ENCODE results near the gene SEPTIN14.
"Not testable (repeated sequence)": the region's sequence is repeated elsewhere in the genome, so short reads cannot be mapped to it uniquely, and the experiment has no call there.

The SEPTIN14 gene

DNA sequence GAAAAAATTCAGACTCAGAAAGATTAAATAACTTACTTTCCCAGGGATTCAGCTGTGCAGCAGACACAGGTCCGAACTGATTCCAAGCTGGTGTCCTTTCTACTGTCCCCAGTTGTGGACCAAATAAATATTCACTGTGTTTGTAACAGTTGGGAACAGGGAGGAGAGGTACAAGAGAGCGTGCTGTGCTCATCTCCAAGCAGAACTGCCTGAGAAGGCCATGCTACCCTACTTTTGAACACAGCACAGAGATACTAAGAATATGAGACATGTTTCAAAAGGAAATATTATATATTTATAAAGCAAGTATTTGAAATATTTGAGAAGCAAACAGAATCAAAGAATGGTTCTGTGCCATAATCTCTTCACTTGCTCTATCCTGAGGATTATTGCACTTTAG lies at the start of gene SEPTIN14:
SEPTIN14 (minus strand) TSS at position 101 of the 400 bp plus-strand sequence. CDS start 756 bp downstream, outside the sequence.
- DNase-seq (ENCODE audit: low read depth in 3 of 3, low spot score in 1 of 3), result not testable (repeated sequence)

DNA sequence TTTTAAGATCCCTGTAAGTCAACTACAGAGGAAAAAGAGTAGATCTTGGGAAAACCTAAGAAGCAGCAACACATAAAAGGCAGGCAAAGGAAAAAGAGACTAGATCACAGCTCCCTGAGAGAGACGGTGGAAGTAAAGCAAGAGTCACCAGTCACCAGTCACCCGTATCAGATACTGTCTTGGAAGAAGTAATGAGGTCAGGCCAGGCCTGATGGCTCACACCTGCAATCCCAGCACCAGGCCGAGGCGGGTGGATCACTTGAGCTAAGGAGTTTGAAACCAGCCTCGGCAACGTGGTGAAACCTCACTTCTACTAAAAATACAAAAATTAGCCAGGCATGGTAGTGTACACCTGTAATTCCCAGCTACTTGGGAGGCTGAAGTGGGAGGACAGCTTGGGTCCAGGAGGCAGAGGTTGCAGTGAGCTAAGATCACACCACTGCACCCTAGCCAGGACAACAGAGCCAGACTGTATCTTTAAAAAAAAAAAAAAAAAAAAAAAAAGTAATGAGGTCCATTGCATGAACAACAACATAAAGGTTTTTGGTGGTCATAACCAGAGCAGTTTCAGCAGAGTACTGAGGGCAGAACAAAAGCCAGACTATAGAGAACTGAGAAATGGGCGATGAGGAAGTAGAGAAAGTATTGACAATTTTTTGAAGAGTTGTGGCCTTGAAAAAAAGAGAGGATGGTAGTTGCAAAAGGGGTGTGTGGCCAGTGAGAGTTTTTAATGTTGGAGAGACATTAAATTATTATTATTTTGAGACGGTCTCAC lies 41.6 kb upstream of the SEPTIN14 start:
- DNase-seq (ENCODE audit: low read depth in 3 of 3, low spot score in 1 of 3), result no peak

DNA sequence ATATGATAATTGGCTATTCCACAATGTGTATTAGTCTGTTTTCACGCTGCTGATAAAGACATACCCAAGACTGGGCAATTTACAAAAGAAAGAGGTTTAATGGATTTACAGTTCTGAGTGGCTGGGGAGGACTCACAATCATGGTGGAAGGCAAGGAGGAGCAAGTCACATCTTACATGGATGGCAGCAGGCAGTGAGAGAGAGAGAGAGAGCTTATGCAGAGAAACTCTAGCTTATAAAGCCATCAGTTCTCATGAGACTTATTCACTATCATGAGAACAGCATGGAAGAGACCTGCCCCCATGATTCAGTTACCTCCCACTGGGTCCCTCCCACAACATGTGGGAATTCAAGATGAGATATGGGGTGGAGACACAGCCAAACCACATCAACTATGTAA lies 38.5 kb upstream of the SEPTIN14 start:
- not testable (repeated sequence) for DNase-seq (ENCODE audit: low read depth in 3 of 3, low spot score in 1 of 3)

GRCh38 chr7:55898287-55898686 lies 35.7 kb upstream of the SEPTIN14 start:
- DNase-seq (ENCODE audit: low read depth in 3 of 3, low spot score in 1 of 3), result no peak

DNA sequence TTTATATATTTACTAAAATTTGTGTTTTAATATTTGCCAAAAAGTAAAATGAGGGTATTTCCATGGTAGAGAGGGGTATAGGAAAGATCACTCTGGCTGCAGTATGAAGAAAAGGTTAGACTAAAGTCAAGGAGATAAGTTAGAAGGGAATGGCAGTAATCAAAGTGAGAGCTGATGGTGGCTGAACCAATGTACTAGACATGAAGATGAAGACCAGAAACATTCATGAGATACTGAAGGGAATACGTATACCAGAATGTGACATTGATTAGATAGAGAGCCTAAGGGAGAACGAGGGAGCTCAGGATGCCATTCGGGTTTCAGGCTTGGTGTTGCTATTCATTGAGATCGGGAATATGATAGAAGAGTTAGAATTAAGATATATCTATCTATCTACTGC lies 32.5 kb upstream of the SEPTIN14 start:
- DNase-seq (ENCODE audit: low read depth in 3 of 3, low spot score in 1 of 3), result no peak

GRCh38 chr7:55893940-55894339 lies 31.4 kb upstream of the SEPTIN14 start:
- DNase-seq (ENCODE audit: low read depth in 3 of 3, low spot score in 1 of 3), result no peak

- DNase-seq (ENCODE audit: low read depth in 3 of 3, low spot score in 1 of 3), result not testable (repeated sequence)
Measured at GRCh38 chr7:55888378-55888777, 25.8 kb upstream of the SEPTIN14 start.

DNA sequence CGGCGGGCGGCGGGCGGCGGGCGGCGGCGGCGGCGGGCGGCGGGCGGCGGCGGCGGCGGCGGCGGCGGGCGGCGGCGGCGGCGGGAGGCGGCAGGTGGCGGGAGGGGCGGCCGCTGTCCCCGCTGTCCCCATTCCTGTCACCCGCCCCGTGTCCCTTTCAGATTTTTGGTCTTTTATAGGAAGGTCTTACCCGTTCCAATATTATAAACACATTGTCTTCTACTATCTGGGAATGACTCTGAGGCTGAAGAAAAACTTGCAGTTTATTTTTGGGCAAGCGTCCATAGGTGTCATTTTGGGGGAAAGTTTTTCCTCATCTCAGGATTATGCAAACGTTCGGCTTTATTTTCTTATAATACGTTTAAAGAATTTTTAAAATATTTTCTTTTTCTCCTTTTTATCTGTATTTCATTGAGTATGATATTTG lies 25.3 kb upstream of the SEPTIN14 start:
- DNase-seq (ENCODE audit: low read depth in 3 of 3, low spot score in 1 of 3), result no peak

DNA sequence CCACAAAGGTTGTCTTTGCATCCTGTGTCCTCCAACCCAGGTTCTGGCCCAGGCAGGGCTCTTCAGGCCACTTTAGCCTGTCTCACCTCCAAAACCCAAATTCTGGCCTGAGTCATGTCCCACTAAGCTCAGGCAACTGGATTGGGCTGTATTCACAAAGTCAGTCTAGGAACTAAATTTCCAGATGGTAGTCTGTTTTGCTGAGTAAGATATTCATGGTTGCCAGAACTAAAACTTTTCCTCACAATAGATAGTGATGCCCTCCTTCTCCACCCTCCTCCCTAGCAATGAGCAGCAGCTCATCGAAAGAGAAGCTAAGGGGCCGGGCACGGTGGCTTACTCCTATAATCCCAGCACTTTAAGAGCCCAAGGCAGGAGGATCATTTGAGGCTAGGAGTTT lies 21.8 kb upstream of the SEPTIN14 start:
- no peak for DNase-seq (ENCODE audit: low read depth in 3 of 3, low spot score in 1 of 3)

- no peak for DNase-seq (ENCODE audit: low read depth in 3 of 3, low spot score in 1 of 3)
Measured at GRCh38 chr7:55878691-55879090, 16.1 kb upstream of the SEPTIN14 start.

- DNase-seq (ENCODE audit: low read depth in 3 of 3, low spot score in 1 of 3), result no peak
Measured at GRCh38 chr7:55877308-55877707, 14.8 kb upstream of the SEPTIN14 start.

- DNase-seq (ENCODE audit: low read depth in 3 of 3, low spot score in 1 of 3), result no peak
Measured at GRCh38 chr7:55873765-55874164, 11.2 kb upstream of the SEPTIN14 start.

DNA sequence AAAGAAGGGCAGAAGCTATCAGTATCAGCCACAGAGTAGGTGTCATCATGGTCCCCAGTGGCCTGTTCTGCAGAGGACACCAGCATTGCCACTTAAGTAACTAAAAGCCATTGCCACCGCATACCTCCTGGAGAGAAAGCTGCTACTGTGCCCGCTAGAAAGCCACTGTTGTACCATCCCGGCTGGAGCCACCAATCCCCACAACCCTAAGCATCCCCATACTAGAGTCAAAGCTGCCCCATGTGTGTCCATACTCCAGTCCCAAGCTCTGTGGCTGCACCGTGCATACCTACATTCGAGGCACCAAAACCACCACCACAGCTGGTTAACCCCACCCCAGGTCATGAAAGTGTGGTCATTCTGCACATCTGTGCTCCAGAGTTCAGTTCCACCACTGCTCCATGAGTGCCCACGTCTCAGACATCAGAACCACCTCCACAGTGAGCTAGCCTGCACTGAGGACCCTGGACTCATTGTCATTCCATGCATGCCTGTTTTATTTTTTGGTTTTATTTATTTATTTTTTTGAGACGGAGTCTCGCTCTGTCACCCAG lies 9.5 kb upstream of the SEPTIN14 start:
- no peak for DNase-seq (ENCODE audit: low read depth in 3 of 3, low spot score in 1 of 3)

DNA sequence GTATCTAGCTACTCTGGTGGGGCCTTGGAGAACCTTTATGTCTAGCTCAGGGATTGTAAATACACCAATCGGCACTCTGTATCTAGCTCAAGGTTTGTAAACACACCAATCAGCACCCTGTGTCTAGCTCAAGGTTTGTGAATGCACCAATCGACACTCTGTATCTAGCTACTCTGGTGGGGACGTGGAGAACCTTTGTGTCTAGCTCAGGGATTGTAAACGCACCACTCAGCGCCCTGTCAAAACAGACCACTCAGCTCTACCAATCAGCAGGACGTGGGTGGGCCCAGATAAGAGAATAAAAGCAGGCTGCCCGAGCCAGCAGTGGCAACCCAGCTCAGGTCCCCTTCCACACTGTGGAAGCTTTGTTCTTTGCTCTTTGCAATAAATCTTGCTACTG lies 6.4 kb upstream of the SEPTIN14 start:
- DNase-seq (ENCODE audit: low read depth in 3 of 3, low spot score in 1 of 3), result not testable (repeated sequence)

DNA sequence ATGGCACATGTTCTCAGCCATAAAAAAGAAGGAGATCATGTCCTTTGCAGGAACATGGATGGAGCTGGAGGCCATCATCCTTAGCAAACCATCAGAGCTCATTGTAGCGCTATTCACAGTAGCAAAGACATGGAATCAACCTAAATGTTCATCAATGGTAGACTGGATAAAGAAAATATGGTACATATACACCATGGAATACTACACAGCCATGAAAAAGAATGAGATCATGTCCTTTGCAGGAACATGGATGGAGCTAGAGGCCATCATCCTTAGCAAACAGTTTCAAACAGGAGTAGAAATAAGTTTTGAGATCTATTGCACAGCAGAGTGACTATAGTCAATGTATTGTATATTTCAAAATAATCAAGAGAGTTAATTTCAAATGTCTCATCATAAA lies 17.4 kb downstream of the SEPTIN14 start:
- not testable (repeated sequence) for DNase-seq (ENCODE audit: low read depth in 3 of 3, low spot score in 1 of 3)

DNA sequence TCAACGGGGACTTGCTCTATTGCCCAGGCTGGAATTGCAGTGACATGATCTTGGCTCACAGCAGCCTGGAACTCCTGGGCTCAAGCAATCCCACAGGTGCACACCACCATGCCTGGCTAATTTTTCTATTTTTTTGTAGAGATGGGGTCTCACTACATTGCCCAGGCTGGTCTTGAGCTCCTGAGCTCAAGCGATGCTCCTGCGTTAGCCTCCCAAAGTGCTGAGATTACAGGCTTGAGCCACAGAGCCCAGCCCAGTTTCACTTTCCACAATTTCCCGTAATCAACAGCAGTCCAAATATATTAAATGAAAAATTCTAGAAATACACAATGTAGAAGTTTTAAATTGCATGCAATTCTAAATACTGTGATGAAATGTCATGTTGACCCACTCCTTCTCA lies 24.0 kb downstream of the SEPTIN14 start:
- no peak for DNase-seq (ENCODE audit: low read depth in 3 of 3, low spot score in 1 of 3)

DNA sequence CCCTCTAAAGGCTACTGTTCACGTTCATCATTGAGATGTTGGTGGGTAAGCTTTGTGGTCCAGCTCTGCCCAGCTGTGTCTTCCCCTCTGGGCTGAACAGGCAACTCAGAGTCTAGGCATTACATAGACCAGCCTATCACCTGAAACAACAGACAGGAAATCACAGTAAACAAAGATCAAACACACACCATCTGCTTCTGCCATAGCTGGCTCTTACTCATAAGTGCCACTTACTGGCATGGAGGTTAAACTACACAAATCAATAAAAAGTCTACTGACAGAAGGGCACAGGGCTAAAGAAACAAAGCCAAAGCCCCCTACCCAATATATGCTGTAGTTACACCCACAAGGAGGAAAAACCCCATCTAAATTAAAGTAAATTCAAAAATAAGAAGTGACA lies 35.0 kb downstream of the SEPTIN14 start:
- no peak for DNase-seq (ENCODE audit: low read depth in 3 of 3, low spot score in 1 of 3)

DNA sequence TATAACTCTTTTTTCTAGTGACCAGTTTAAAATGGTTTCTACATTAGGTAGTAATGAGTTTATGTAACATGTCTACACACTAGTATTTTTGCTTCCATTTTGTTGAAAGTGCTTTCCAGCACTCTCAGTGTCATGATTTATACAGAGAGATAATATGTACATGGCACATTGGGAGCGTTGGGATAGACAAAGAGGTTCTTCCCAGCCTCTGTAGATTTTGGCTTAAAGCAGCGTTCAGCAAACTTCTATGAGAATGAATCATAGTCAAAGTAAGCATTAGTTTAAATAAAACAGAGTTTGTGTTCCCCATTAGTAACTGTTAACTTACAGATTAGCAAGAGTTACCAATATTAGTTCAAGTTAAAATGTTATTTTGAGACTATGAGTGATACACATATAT lies 43.9 kb downstream of the SEPTIN14 start:
- no peak for DNase-seq (ENCODE audit: low read depth in 3 of 3, low spot score in 1 of 3)

GRCh38 chr7:55797260-55797659 lies 65.3 kb downstream of the SEPTIN14 start:
- DNase-seq (ENCODE audit: low read depth in 3 of 3, low spot score in 1 of 3), result not testable (repeated sequence)

DNA sequence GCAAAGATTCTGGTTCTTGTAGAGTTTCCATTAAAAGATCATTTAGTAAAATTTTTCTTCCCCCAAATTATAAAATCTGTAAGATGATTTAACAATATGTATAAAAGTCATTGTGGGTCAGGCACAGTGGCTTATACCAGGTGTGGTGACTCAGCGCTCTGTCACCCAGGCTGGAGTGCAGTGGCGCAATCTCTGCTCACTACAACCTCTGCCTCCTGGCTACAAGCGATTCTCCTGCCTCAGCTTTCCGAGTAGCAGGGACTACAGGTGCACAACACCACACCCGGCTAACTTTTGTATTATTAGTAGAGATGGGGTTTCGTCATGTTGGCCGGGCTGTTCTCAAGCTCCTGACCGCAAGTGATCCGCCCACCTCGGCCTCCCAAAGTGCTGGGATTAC lies 68.0 kb downstream of the SEPTIN14 start:
- DNase-seq (ENCODE audit: low read depth in 3 of 3, low spot score in 1 of 3), result no peak

DNA sequence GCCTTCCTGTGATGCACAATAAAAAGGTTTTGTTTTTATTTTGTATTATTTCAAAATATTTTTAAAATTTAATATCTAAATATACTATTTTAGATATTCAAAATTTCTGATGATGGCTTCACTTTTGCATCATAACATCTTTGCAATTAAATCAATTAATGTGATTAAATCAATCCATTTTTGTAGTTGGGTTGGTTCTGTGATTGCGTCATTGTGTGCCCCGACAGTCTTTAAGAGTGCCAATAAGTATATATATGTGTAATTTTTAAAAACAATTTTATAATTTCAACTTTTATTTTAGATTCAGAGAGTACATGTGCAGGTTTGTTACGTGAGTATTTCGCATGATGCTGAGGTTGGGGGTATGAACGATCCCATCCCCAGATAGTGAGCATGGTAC lies 70.5 kb downstream of the SEPTIN14 start:
- no peak for DNase-seq (ENCODE audit: low read depth in 3 of 3, low spot score in 1 of 3)

DNA sequence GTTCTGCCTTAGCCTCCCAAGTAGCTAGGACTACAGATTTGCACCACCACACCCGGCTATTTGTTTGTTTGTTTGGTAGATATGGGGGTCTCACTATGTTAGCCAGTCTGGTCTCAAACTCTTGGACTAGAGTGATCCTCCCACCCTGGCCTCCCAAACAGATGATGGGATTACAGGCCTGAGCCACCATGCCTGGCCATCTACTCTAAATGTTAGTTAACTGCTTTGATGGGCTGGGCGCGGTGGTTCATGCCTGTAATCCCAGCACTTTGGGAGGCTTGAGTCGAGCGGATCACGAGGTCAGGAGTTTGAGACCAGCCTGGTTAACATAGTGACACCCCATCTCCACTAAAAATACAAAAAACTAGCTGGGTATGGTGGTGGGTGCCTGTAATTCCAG lies 74.8 kb downstream of the SEPTIN14 start:
- no peak for DNase-seq (ENCODE audit: low read depth in 3 of 3, low spot score in 1 of 3)

- no peak for DNase-seq (ENCODE audit: low read depth in 3 of 3, low spot score in 1 of 3)
Measured at GRCh38 chr7:55786901-55787300, 75.7 kb downstream of the SEPTIN14 start.

Data from stimulated activated CD4-positive, alpha-beta T cell treated with anti-CD3 and anti-CD28 coated beads, TNF-alpha, amount 100 ng/mL, for 1 hour (primary cell).